HCT116 (cell line): Measurements from ENCODE around the gene RNF34. TPM values are rescaled to one million over a fixed set of nuclear protein-coding genes. Genes with fewer than 3 reads are reported as not detected.

Experiments used
- ATAC-seq: fragments of 200-7000 bp; cut with Tn5 transposase; 2 replicates; pipeline ENCODE4 v1.9.1; 2020; ENCODE audit warnings: mild to moderate bottlenecking, moderate library complexity
- BruUV-seq: library from RNA; stranded (reverse); fragments of 400-500 nt; replicated peaks from 2 replicates; lab custom pipeline; 2021; lab: Mats Ljungman, UMichigan
- CTCF ChIA-PET: fragments of 300-600 bp; sonication (Branson Sonifier 250); formaldehyde crosslinking; loops from one replicate; lab custom pipeline; 2021; ENCODE audit warnings: antibody characterized with exemption; lab: Charles Lee
- POLR2A ChIA-PET: fragments of 300-600, 350-600 bp; sonication (Branson Sonifier 250); formaldehyde crosslinking; loops from one replicate; lab custom pipeline; 2021; ENCODE audit warnings: antibody characterized with exemption; lab: Charles Lee
- RAD21 ChIA-PET, 2 experiments: fragments of 300-600 bp; sonication (Branson Sonifier 250); formaldehyde crosslinking; loops; one replicate each; lab custom pipeline; 2023; ENCODE audit warnings: low total read pairs in 2 of 2; ENCODE audit not compliant: uncharacterized antibody in 2 of 2, unreplicated experiment in 2 of 2, low non-redundant PET in 1 of 2; lab: Charles Lee
- DNase-seq: peaks from one replicate; pipeline ENCODE4 v3.0.0-alpha.2; 2010; ENCODE audit warnings: low read depth, low spot score
- H2AFZ ChIP-seq: fragments of 200-600 bp; shearing (Covaris generic), sonication (generic); 2 replicates; pipeline ENCODE4 v1.6.1; 2017; ENCODE audit warnings: low read depth, mixed run types, mixed read lengths, antibody characterized with exemption, low read length; ENCODE audit not compliant: poor library complexity, severe bottlenecking
- H3K27ac ChIP-seq: 2 replicates; pipeline ENCODE4 v1.5.1; 2012; ENCODE audit warnings: low read depth, low read length
- H3K27me3 ChIP-seq: fragments of 200-600 bp; sonication (generic); 2 replicates; pipeline ENCODE4 v1.6.1; 2016; ENCODE audit warnings: mixed run types, low read length, mixed read lengths; ENCODE audit not compliant: insufficient read depth
- H3K36me3 ChIP-seq, 2 experiments: fragments of 200-500 bp in 1 of 2; fragments of 200-600 bp in 1 of 2; sonication (Bioruptor generic) in 1 of 2; sonication (generic) in 1 of 2; 2 replicates each; pipeline versions ENCODE4 v1.5.1 to v1.6.1; 2014 to 2016; ENCODE audit warnings: low read length in 2 of 2, inconsistent platforms in 1 of 2, mixed read lengths in 1 of 2, mixed run types in 1 of 2; ENCODE audit not compliant: insufficient read depth in 2 of 2, control insufficient read depth in 1 of 2
- H3K4me1 ChIP-seq, 2 experiments: fragments of 200-600 bp in 1 of 2; sonication (generic) in 1 of 2; 2 replicates each; pipeline versions ENCODE4 v1.5.1 to v1.6.1; 2012 to 2017; ENCODE audit warnings: low read length in 2 of 2, inconsistent platforms in 1 of 2, mild to moderate bottlenecking in 1 of 2, mixed read lengths in 1 of 2, mixed run types in 1 of 2, moderate library complexity in 1 of 2; ENCODE audit not compliant: insufficient read depth in 2 of 2, control insufficient read depth in 1 of 2
- H3K4me2 ChIP-seq: fragments of 200-600 bp; sonication (generic); 2 replicates; pipeline ENCODE4 v1.6.1; 2017; ENCODE audit warnings: mixed run types, low read length, mixed read lengths
- H3K4me3 ChIP-seq, 2 experiments: fragments of 200-600 bp in 1 of 2; sonication (generic) in 1 of 2; replicated peaks in 1 of 2; 2 replicates each; pipeline ENCODE4 v1.5.1; 2011 to 2016; ENCODE audit warnings: low read length in 2 of 2, control low read depth in 1 of 2, low read depth in 1 of 2, mild to moderate bottlenecking in 1 of 2, mixed read lengths in 1 of 2, mixed run types in 1 of 2
- H3K79me2 ChIP-seq: fragments of 200-600 bp; sonication (generic); 2 replicates; pipeline ENCODE4 v1.6.1; 2017; ENCODE audit warnings: mild to moderate bottlenecking, mixed run types, low read length, moderate library complexity, mixed read lengths; ENCODE audit not compliant: insufficient read depth
- H3K9ac ChIP-seq: fragments of 200-600 bp; sonication (generic); 2 replicates; pipeline ENCODE4 v1.6.1; 2016; ENCODE audit warnings: low read length, mixed read lengths
- H3K9me2 ChIP-seq: fragments of 200-600 bp; sonication (generic), shearing (Covaris generic); 2 replicates; pipeline ENCODE4 v1.6.1; 2017; ENCODE audit warnings: mixed run types, mild to moderate bottlenecking, moderate library complexity; ENCODE audit not compliant: insufficient read depth
- H3K9me3 ChIP-seq, 2 experiments: fragments of 200-500 bp in 1 of 2; fragments of 200-600 bp in 1 of 2; sonication (Bioruptor generic) in 1 of 2; sonication (generic) in 1 of 2; 2 replicates each; pipeline ENCODE4 v1.6.1; 2014 to 2017; ENCODE audit warnings: low read length in 2 of 2, mixed read lengths in 2 of 2, inconsistent platforms in 1 of 2, low read depth in 1 of 2, mild to moderate bottlenecking in 1 of 2, mixed run types in 1 of 2, moderate library complexity in 1 of 2; ENCODE audit not compliant: control insufficient read depth in 1 of 2, insufficient read depth in 1 of 2
- H4K20me1 ChIP-seq: fragments of 200-600 bp; sonication (generic), shearing (Covaris generic); 2 replicates; pipeline ENCODE4 v1.6.1; 2017; ENCODE audit warnings: mixed run types, mild to moderate bottlenecking, moderate library complexity; ENCODE audit not compliant: insufficient read depth
- CBX3 ChIP-seq: IDR thresholded peaks from 2 replicates; pipeline ENCODE4 v1.6.1; 2012; ENCODE audit warnings: low read depth
- CTCF ChIP-seq, 3 experiments: fragments of 200-600 bp in 1 of 3; sonication (generic) in 1 of 3; IDR thresholded peaks in 2 of 3; conservative IDR thresholded peaks in 1 of 3; 2 replicates each; pipeline ENCODE4 v1.5.1; 2012 to 2017; ENCODE audit warnings: low read depth in 2 of 3, low read length in 2 of 3, antibody characterized with exemption in 1 of 3, borderline replicate concordance in 1 of 3, control low read depth in 1 of 3, mild to moderate bottlenecking in 1 of 3, mixed read lengths in 1 of 3, mixed run types in 1 of 3, moderate library complexity in 1 of 3; ENCODE audit not compliant: insufficient read depth in 1 of 3
- ELF1 ChIP-seq: IDR thresholded peaks from 2 replicates; pipeline ENCODE4 v1.6.1; 2012; ENCODE audit warnings: low read depth, borderline replicate concordance
- EZH2 ChIP-seq: fragments of 200-600 bp; sonication (generic); IDR thresholded peaks from 2 replicates; pipeline ENCODE4 v1.6.1; 2017; ENCODE audit warnings: antibody characterized with exemption, mixed run types
- JUND ChIP-seq: IDR thresholded peaks from 2 replicates; pipeline ENCODE4 v1.6.1; 2012
- POLR2AphosphoS5 ChIP-seq: IDR thresholded peaks from 2 replicates; pipeline ENCODE4 v1.6.1; 2011; ENCODE audit warnings: mild to moderate bottlenecking, low read depth, low read length, moderate library complexity
- RAD21 ChIP-seq: IDR thresholded peaks from 2 replicates; pipeline ENCODE4 v1.6.1; 2012; ENCODE audit warnings: low read depth, mild to moderate bottlenecking
- SIN3A ChIP-seq: IDR thresholded peaks from 2 replicates; pipeline ENCODE4 v1.6.1; 2012; ENCODE audit warnings: low read depth
- SRF ChIP-seq: IDR thresholded peaks from 2 replicates; pipeline ENCODE4 v1.6.1; 2012; ENCODE audit warnings: low read depth
- TCF7L2 ChIP-seq: IDR thresholded peaks from 2 replicates; pipeline ENCODE4 v1.7.0; 2011; ENCODE audit warnings: borderline replicate concordance, inconsistent platforms; ENCODE audit not compliant: insufficient read depth, insufficient read length; ENCODE audit errors: extremely low read depth
- YY1 ChIP-seq: IDR thresholded peaks from 2 replicates; pipeline ENCODE4 v1.6.1; 2011; ENCODE audit warnings: low read length, low read depth, moderate library complexity, mild to moderate bottlenecking; ENCODE audit not compliant: insufficient replicate concordance; ENCODE audit errors: extremely low read depth
- ZFX ChIP-seq: fragments of 450-650 bp; IDR thresholded peaks from 2 replicates; pipeline ENCODE4 v1.6.1; 2017
- intact Hi-C: fragments of 100-400 bp; cut with micrococcal nuclease; formaldehyde crosslinking; loops from 2 replicates; pipeline ENCODE4 v1.10.0; 2022
- total RNA-seq: library from RNA; stranded (reverse); gene quantifications from one replicate; pipeline ENCODE4 v1.2.1, GENCODE V29; 2021; ENCODE audit not compliant: unreplicated experiment

The RNF34 gene
- total RNA-seq, 1 experiment from 2014 or later, result 47.8 TPM

- H3K9ac ChIP-seq, result no peak overlapping the region
- ChIA-PET RAD21 (no interaction called here), POLR2A (no interaction called here), CTCF (interaction anchor here (1.5 kb wide), 1 partner anchor 19 kb away, joined by 5 read pairs; no protein-coding TSS in a partner anchor)
- H3K79me2 ChIP-seq, result no peaks in the 10 kb centered on the region; the same call in 1 of the 2 replicates
- H3K36me3 ChIP-seq, result peaks cover 58 to 70% of the 10 kb centered on the region in 2 experiments
- intact Hi-C loops, result no loop called here
- H3K4me1 ChIP-seq, result no peaks in the 10 kb centered on the region
- TF ChIP-seq SRF, result no peak
- TF ChIP-seq TCF7L2, result no peak
- TF ChIP-seq SIN3A, result no peak
- TF ChIP-seq ZFX, result no peak
- no peak for TF ChIP-seq POLR2AphosphoS5
- no peak for TF ChIP-seq JUND
- no peak for TF ChIP-seq CTCF (IDR thresholded peaks at IDR 0.05 in 2 of 3, conservative IDR thresholded peaks at IDR 0.05 in 1 of 3; ENCODE audit: borderline replicate concordance in 1 of 3, insufficient read depth in 1 of 3, low read depth in 2 of 3, low read length in 2 of 3)
- ATAC-seq (no peak), DNase-seq (no peak)
- H4K20me1 ChIP-seq, result no peaks in the 10 kb centered on the region
- no peaks in the 10 kb centered on the region for H3K9me2 ChIP-seq
- H3K4me2 ChIP-seq, result no peak overlapping the region
- H3K4me3 ChIP-seq, result no peak overlapping the region
- no peaks in the 10 kb centered on the region for H3K9me3 ChIP-seq
- BruUV-seq, result no TSS peak
- no peak overlapping the region for H2AFZ ChIP-seq
- H3K27ac ChIP-seq, result no peak overlapping the region
- H3K27me3 ChIP-seq, result no peaks in the 10 kb centered on the region
Observed at GRCh38 chr12:121424624-121424975, 24.7 kb downstream of the RNF34 start.

- H3K36me3 ChIP-seq, result peaks cover 61 to 73% of the 10 kb centered on the region in 2 experiments
- DNase-seq, result no peak
Observed at GRCh38 chr12:121427556-121428050, 27.7 kb downstream of the RNF34 start.

More at GRCh38 chr12:121427556-121428050, 27.7 kb downstream of the RNF34 start:
- RAD21 ChIA-PET, result no interaction called here
- intact Hi-C loops, result no loop called here
- Histone ChIP-seq H3K27me3 (no peaks in the 10 kb centered on the region), H3K9me2 (no peaks in the 10 kb centered on the region), H4K20me1 (no peaks in the 10 kb centered on the region), H3K9me3 (no peaks in the 10 kb centered on the region), H2AFZ (no peak overlapping the region), H3K9ac (no peak overlapping the region), H3K4me1 (no peaks in the 10 kb centered on the region), H3K4me3 (no peak overlapping the region), H3K4me2 (no peak overlapping the region), H3K79me2 (peaks cover 2% of the 10 kb centered on the region; the same call in 1 of the 2 replicates), H3K27ac (no peak overlapping the region)
- no peak for TF ChIP-seq EZH2
- TF ChIP-seq CBX3, result no peak
- no peak for TF ChIP-seq ELF1
- TF ChIP-seq POLR2AphosphoS5, result no peak
- no peak for TF ChIP-seq YY1
- TF ChIP-seq JUND, result no peak
- no peak for TF ChIP-seq RAD21
- POLR2A ChIA-PET, result no interaction called here
- no peak for ATAC-seq
- CTCF ChIA-PET, result no interaction called here
- no TSS peak for BruUV-seq
